HepG2 (cell line): Measurements from ENCODE around the gene ATAD2B. TPM values are rescaled to one million over a fixed set of nuclear protein-coding genes. Genes with fewer than 3 reads are reported as not detected.

Experiments
- ATAC-seq: fragments of 200-7000 bp; cut with Tn5 transposase; 3 replicates; pipeline ENCODE4 v1.9.1; 2020; ENCODE audit warnings: mild to moderate bottlenecking, moderate library complexity
- BruUV-seq: library from RNA; stranded (reverse); fragments of 400-500 nt; replicated peaks from 2 replicates; lab custom pipeline; 2021; lab: Mats Ljungman, UMichigan
- CTCF ChIA-PET: fragments of 300-600 bp; formaldehyde crosslinking; extraction: SDS; loops from one replicate; lab custom pipeline; 2021; ENCODE audit warnings: low total read pairs, inconsistent platforms, low intra/inter-chr PET ratio; lab: Yijun Ruan, JAX
- POLR2A ChIA-PET: fragments of 350-600 bp; sonication (Branson Sonifier 250); formaldehyde crosslinking; loops from one replicate; lab custom pipeline; 2020; ENCODE audit warnings: antibody characterized with exemption, inconsistent platforms; lab: Yijun Ruan, JAX
- DNase-seq: peaks from one replicate; pipeline ENCODE4 v3.0.0-alpha.2; 2015; ENCODE audit warnings: low spot score
- FAIRE-seq: peaks from 3 replicates; lab custom pipeline; 2011; peaks lifted over from hg19 to GRCh38; lab: Jason Lieb, UNC
- H2AFZ ChIP-seq: one replicate; pipeline ENCODE4 v1.6.1; 2011; ENCODE audit warnings: low read length, inconsistent platforms
- H3K27ac ChIP-seq: fragments of 300-600 bp; 3 replicates; pipeline ENCODE4 v1.8.0; 2011; ENCODE audit warnings: mixed run types, mild to moderate bottlenecking, mixed read lengths, low read length, inconsistent platforms; ENCODE audit not compliant: insufficient read depth; ENCODE audit errors: extremely low read length
- H3K27me3 ChIP-seq, 2 experiments: fragments of 200-600 bp in 1 of 2; 2 replicates in 1 of 2; 3 replicates in 1 of 2; pipeline versions ENCODE4 v1.6.0 to v1.8.0; 2011; ENCODE audit warnings: low read length in 2 of 2, mild to moderate bottlenecking in 2 of 2, moderate library complexity in 2 of 2, inconsistent platforms in 1 of 2; ENCODE audit not compliant: insufficient read depth in 2 of 2, control insufficient read depth in 1 of 2
- H3K36me3 ChIP-seq, 2 experiments: fragments of 200-600 bp in 1 of 2; replicated peaks in 1 of 2; 2 replicates in 1 of 2; 3 replicates in 1 of 2; pipeline versions ENCODE4 v1.5.1 to v1.8.0; 2011; ENCODE audit warnings: low read length in 2 of 2, inconsistent platforms in 1 of 2; ENCODE audit not compliant: insufficient read depth in 2 of 2, control insufficient read depth in 1 of 2
- H3K4me1 ChIP-seq: 2 replicates; pipeline ENCODE4 v1.5.1; 2012; ENCODE audit warnings: low read length, inconsistent platforms; ENCODE audit not compliant: insufficient read depth
- H3K4me2 ChIP-seq: 2 replicates; pipeline ENCODE4 v1.6.0; 2011; ENCODE audit warnings: low read depth, low read length, inconsistent platforms
- H3K4me3 ChIP-seq, 3 experiments: fragments of 200-600 bp in 1 of 3; sonication (generic), shearing (Covaris generic) in 1 of 3; replicated peaks in 1 of 3; 2 replicates each; pipeline ENCODE4 v1.5.1; 2011 to 2016; ENCODE audit warnings: low read length in 3 of 3, inconsistent platforms in 2 of 3, low read depth in 2 of 3, mild to moderate bottlenecking in 2 of 3, control low read depth in 1 of 3, mixed read lengths in 1 of 3; ENCODE audit not compliant: insufficient read depth in 1 of 3
- H3K79me2 ChIP-seq: one replicate; pipeline ENCODE4 v1.6.1; 2011; ENCODE audit warnings: low read length, inconsistent platforms; ENCODE audit not compliant: insufficient read depth
- H3K9ac ChIP-seq: 2 replicates; pipeline ENCODE4 v1.6.0; 2011; ENCODE audit warnings: mild to moderate bottlenecking, low read depth, low read length, inconsistent platforms; ENCODE audit not compliant: insufficient read depth
- H3K9me3 ChIP-seq: 2 replicates; pipeline ENCODE4 v1.5.1; 2012; ENCODE audit warnings: mild to moderate bottlenecking, low read length
- H4K20me1 ChIP-seq: 2 replicates; pipeline ENCODE4 v1.6.0; 2011; ENCODE audit warnings: inconsistent platforms, mild to moderate bottlenecking, low read length, moderate library complexity; ENCODE audit not compliant: insufficient read depth
- CCAR2 ChIP-seq: fragments of 200-400 bp; formaldehyde crosslinking; optimal IDR thresholded peaks from 2 replicates; pipeline ENCODE3; 2018; ENCODE audit warnings: low read depth, mild to moderate bottlenecking, low read length, moderate library complexity
- ELF4 ChIP-seq: sonication (generic); formaldehyde crosslinking; IDR thresholded peaks from 2 replicates; pipeline ENCODE4 v1.5.0; 2020; ENCODE audit warnings: missing genetic modification reagents, mild to moderate bottlenecking, moderate library complexity, borderline replicate concordance
- HDAC6 ChIP-seq: fragments of 200-600 bp; sonication (generic); IDR thresholded peaks from 2 replicates; pipeline ENCODE4 v1.7.0; 2017; ENCODE audit warnings: mild to moderate bottlenecking, antibody characterized with exemption, low read length, low read depth
- NONO ChIP-seq, 2 experiments: fragments of 450-650 bp in 1 of 2; sonication (generic) in 1 of 2; formaldehyde crosslinking in 1 of 2; IDR thresholded peaks in 1 of 2; conservative IDR thresholded peaks in 1 of 2; 2 replicates each; pipeline versions ENCODE4 v1.6.1 to v1.8.0; 2017 to 2022; ENCODE audit warnings: mild to moderate bottlenecking in 1 of 2, missing genetic modification reagents in 1 of 2, moderate library complexity in 1 of 2
- RAD51 ChIP-seq: fragments of 450-650 bp; IDR thresholded peaks from 2 replicates; pipeline ENCODE4 v1.6.1; 2016; ENCODE audit warnings: borderline replicate concordance
- SYNCRIP ChIP-seq: fragments of 200-400 bp; formaldehyde crosslinking; IDR thresholded peaks from 2 replicates; pipeline ENCODE4 v1.6.1; 2018; ENCODE audit warnings: mild to moderate bottlenecking, low read depth, low read length; ENCODE audit not compliant: insufficient read depth
- THRA ChIP-seq: sonication (generic); formaldehyde crosslinking; IDR thresholded peaks from 2 replicates; pipeline ENCODE4 v1.4.0; 2020; ENCODE audit warnings: missing genetic modification reagents, borderline replicate concordance
- ZFP1 ChIP-seq: IDR thresholded peaks from 2 replicates; pipeline ENCODE4 v1.6.1; 2016
- ZNF136 ChIP-seq: sonication (generic); formaldehyde crosslinking; IDR thresholded peaks from 2 replicates; pipeline ENCODE4 v1.8.1; 2022; ENCODE audit warnings: low read depth, mild to moderate bottlenecking, moderate library complexity, missing genetic modification reagents
- ZNF235 ChIP-seq: sonication (generic); formaldehyde crosslinking; IDR thresholded peaks from 2 replicates; pipeline ENCODE4 v1.8.1; 2023; ENCODE audit warnings: mild to moderate bottlenecking, missing genetic modification reagents, borderline replicate concordance
- ZNF337 ChIP-seq: sonication (generic); formaldehyde crosslinking; IDR thresholded peaks from 2 replicates; pipeline ENCODE4 v1.5.1; 2020; ENCODE audit warnings: missing genetic modification reagents, low read depth, mild to moderate bottlenecking, borderline replicate concordance
- ZNF550 ChIP-seq: sonication (generic); formaldehyde crosslinking; IDR thresholded peaks from 2 replicates; pipeline ENCODE4 v1.4.0; 2020; ENCODE audit warnings: mild to moderate bottlenecking, missing genetic modification reagents, borderline replicate concordance
- ZNF563 ChIP-seq: sonication (generic); formaldehyde crosslinking; IDR thresholded peaks from 2 replicates; pipeline ENCODE4 v1.8.0; 2022; ENCODE audit warnings: mild to moderate bottlenecking, moderate library complexity, missing genetic modification reagents
- ZNF572 ChIP-seq: sonication (generic); formaldehyde crosslinking; IDR thresholded peaks from 2 replicates; pipeline ENCODE4 v1.5.1; 2020; ENCODE audit warnings: mild to moderate bottlenecking, missing genetic modification reagents
- ZNF792 ChIP-seq: IDR thresholded peaks from 2 replicates; pipeline ENCODE4 v1.6.1; 2016
- whole genome bisulfite sequencing: methylation state at CpG from one replicate; pipeline ENCODE4 v1.1.6; 2017; ENCODE audit warnings: low lambda C conversion rate; 5-methylcytosine and 5-hydroxymethylcytosine counted together
- in situ Hi-C: cut with HindIII; loops from 2 replicates; pipeline ENCODE4 v1.10.0; 2017; ENCODE audit warnings: low pct_unique_long_range_greater_than_20kb; ENCODE audit not compliant: extremely low pct_ligation_motif_present
- intact Hi-C: fragments of 100-400 bp; cut with micrococcal nuclease; formaldehyde crosslinking; loops from one replicate; pipeline ENCODE4 v1.10.0; 2022; ENCODE audit not compliant: unreplicated experiment
- polyA plus RNA-seq, 8 experiments: library from polyadenylated mRNA; depleted of rRNA in 3 of 8; stranded (reverse) in 7 of 8; unstranded in 1 of 8; fragments of >200 nt; fragmentation: Illumina TruSeq in 4 of 8; extraction: Trizol in 4 of 8; gene quantifications; 2 replicates each; pipeline versions ENCODE4 v1.2.1 to v1.2.3, GENCODE V29; 2011 to 2016; ENCODE audit warnings: low read depth in 4 of 8, missing spikeins in 1 of 8, mixed read lengths in 1 of 8; ENCODE audit not compliant: insufficient read depth in 1 of 8
- total RNA-seq, 5 experiments: library from RNA; depleted of rRNA; stranded (reverse); fragments of >200 nt; fragmentation: Illumina TruSeq; extraction: Trizol; gene quantifications; 2 replicates each; pipeline ENCODE4 v1.2.3, GENCODE V29; 2016; ENCODE audit warnings: low read depth in 1 of 5
- TF ChIP-seq, protein P1 (sequence below): sonication (generic); formaldehyde crosslinking; IDR thresholded peaks from 2 replicates; pipeline ENCODE4 v1.4.0; 2020; ENCODE audit warnings: missing genetic modification reagents, borderline replicate concordance

ATAD2B gene
- total and polyA plus RNA-seq, 2 of the 13 experiments (the other 11 are each of a cell fraction or from before 2014, with no cell fraction given), result 5.3 to 22.2 TPM

- H3K27ac ChIP-seq, result no peak overlapping the region
- H3K4me2 ChIP-seq, result no peak overlapping the region
- CTCF ChIA-PET, result no interaction called here
- intact Hi-C loops, result no loop called here
- H3K27me3 ChIP-seq, result no peaks in the 10 kb centered on the region
- H3K36me3 ChIP-seq, result no peaks in the 10 kb centered on the region
- ATAC-seq, result no peak
- no peak for DNase-seq
- no peaks in the 10 kb centered on the region for H3K4me1 ChIP-seq
- TF ChIP-seq ZFP1, result no peak
- no peak for TF ChIP-seq RAD51
- no peak for TF ChIP-seq NONO (IDR thresholded peaks at IDR 0.05)
- no peak for TF ChIP-seq NONO (CRISPR knock-in tag; conservative IDR thresholded peaks at IDR 0.05)
- TF ChIP-seq ZNF572 (CRISPR knock-in tag), result no peak
- TF ChIP-seq SYNCRIP, result no peak
- TF ChIP-seq, protein P1, sequence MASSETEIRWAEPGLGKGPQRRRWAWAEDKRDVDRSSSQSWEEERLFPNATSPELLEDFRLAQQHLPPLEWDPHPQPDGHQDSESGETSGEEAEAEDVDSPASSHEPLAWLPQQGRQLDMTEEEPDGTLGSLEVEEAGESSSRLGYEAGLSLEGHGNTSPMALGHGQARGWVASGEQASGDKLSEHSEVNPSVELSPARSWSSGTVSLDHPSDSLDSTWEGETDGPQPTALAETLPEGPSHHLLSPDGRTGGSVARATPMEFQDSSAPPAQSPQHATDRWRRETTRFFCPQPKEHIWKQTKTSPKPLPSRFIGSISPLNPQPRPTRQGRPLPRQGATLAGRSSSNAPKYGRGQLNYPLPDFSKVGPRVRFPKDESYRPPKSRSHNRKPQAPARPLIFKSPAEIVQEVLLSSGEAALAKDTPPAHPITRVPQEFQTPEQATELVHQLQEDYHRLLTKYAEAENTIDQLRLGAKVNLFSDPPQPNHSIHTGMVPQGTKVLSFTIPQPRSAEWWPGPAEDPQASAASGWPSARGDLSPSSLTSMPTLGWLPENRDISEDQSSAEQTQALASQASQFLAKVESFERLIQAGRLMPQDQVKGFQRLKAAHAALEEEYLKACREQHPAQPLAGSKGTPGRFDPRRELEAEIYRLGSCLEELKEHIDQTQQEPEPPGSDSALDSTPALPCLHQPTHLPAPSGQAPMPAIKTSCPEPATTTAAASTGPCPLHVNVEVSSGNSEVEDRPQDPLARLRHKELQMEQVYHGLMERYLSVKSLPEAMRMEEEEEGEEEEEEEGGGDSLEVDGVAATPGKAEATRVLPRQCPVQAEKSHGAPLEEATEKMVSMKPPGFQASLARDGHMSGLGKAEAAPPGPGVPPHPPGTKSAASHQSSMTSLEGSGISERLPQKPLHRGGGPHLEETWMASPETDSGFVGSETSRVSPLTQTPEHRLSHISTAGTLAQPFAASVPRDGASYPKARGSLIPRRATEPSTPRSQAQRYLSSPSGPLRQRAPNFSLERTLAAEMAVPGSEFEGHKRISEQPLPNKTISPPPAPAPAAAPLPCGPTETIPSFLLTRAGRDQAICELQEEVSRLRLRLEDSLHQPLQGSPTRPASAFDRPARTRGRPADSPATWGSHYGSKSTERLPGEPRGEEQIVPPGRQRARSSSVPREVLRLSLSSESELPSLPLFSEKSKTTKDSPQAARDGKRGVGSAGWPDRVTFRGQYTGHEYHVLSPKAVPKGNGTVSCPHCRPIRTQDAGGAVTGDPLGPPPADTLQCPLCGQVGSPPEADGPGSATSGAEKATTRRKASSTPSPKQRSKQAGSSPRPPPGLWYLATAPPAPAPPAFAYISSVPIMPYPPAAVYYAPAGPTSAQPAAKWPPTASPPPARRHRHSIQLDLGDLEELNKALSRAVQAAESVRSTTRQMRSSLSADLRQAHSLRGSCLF (CRISPR knock-in tag), result no peak
- TF ChIP-seq ZNF563 (CRISPR knock-in tag), result no peak
- no peak for TF ChIP-seq ZNF550 (CRISPR knock-in tag)
- no peak for TF ChIP-seq ELF4 (CRISPR knock-in tag)
- TF ChIP-seq ZNF792 (CRISPR knock-in tag), result no peak
- no peak for TF ChIP-seq ZNF337 (CRISPR knock-in tag)
- no peak for TF ChIP-seq THRA (CRISPR knock-in tag)
- TF ChIP-seq HDAC6, result no peak
- TF ChIP-seq CCAR2, result no peak
- no peak for TF ChIP-seq ZNF136 (CRISPR knock-in tag)
- no peak for TF ChIP-seq ZNF235
- no peak overlapping the region for H2AFZ ChIP-seq
- BruUV-seq, result no TSS peak
- 97% methylated on average over 8 of the region's 8 CpGs for WGBS
- no peak overlapping the region for H3K4me3 ChIP-seq
- H3K9ac ChIP-seq, result no peak overlapping the region
- FAIRE-seq, result no peak
- H3K79me2 ChIP-seq, result no peaks in the 10 kb centered on the region
- in situ Hi-C loops, result no loop called here
- no peaks in the 10 kb centered on the region for H3K9me3 ChIP-seq
- no peaks in the 10 kb centered on the region for H4K20me1 ChIP-seq
- POLR2A ChIA-PET, result no interaction called here
These were observed 217.6 kb downstream of the ATAD2B start for GRCh38 chr2:23709311-23709710.
